ENCODE results near the gene NFATC2. TPM values are rescaled to one million over a fixed set of nuclear protein-coding genes. Genes with fewer than 3 reads are reported as not detected.

Gene NFATC2
- total RNA-seq, 1 donor from 2014 or later = 4.8 TPM

DNA sequence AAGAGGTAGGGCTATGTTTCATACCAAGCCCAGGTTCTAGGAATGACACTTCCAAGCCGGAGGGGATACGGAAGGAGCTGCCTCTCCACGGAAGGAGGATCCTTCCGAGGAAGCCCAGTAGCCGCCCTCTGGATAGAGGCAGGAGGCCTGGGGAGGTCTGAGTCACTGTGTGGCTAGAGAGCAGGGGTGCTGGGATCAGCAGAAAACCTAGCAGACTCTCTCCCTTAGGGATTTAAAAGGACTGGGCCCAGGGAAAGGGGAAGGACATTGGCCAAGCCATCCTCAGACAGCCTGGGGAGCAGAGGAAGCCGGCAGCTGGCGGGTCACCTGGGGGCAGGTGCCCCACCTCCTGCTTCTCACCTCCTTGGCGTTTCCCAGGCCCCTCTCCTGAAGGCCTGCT lies 36.6 kb upstream of the NFATC2 start:
- no peak overlapping the region for H3K27ac Mint-ChIP-seq
- no peaks in the 10 kb centered on the region for H3K9me3 Mint-ChIP-seq
- no peak for DNase-seq (ENCODE audit: extremely low spot score, unreplicated experiment)
- H3K36me3 Mint-ChIP-seq = no peaks in the 10 kb centered on the region
- no peaks in the 10 kb centered on the region for H3K27me3 Mint-ChIP-seq
- no peak overlapping the region for H3K4me3 Mint-ChIP-seq
- no peaks in the 10 kb centered on the region for H3K4me1 Mint-ChIP-seq (ENCODE audit: unreplicated experiment)
- TF ChIP-seq, protein P1, sequence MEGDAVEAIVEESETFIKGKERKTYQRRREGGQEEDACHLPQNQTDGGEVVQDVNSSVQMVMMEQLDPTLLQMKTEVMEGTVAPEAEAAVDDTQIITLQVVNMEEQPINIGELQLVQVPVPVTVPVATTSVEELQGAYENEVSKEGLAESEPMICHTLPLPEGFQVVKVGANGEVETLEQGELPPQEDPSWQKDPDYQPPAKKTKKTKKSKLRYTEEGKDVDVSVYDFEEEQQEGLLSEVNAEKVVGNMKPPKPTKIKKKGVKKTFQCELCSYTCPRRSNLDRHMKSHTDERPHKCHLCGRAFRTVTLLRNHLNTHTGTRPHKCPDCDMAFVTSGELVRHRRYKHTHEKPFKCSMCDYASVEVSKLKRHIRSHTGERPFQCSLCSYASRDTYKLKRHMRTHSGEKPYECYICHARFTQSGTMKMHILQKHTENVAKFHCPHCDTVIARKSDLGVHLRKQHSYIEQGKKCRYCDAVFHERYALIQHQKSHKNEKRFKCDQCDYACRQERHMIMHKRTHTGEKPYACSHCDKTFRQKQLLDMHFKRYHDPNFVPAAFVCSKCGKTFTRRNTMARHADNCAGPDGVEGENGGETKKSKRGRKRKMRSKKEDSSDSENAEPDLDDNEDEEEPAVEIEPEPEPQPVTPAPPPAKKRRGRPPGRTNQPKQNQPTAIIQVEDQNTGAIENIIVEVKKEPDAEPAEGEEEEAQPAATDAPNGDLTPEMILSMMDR (conservative IDR thresholded peaks at IDR 0.05) = no peak

DNA sequence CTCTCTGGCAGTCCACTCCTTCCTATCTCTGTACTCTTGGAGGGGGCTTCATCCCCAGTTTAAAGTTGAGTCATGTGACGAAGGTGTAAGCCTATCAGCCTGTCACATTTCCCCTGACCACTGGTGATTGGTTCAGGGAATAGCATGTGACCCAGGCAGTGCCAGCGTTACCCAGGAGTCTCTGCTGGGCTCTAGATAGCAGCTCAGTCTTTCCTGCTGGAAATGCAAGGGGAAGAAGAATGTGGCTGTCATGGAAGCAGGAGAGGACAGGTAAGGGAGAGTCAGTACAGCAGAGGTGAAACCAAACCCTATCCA lies 35.6 kb upstream of the NFATC2 start:
- H3K4me3 Mint-ChIP-seq = no peak overlapping the region
- no peaks in the 10 kb centered on the region for H3K36me3 Mint-ChIP-seq
- no peak overlapping the region for H3K27ac Mint-ChIP-seq
- TF ChIP-seq, protein P1 (conservative IDR thresholded peaks at IDR 0.05) = no peak
- H3K9me3 Mint-ChIP-seq = no peaks in the 10 kb centered on the region
- no peak for DNase-seq (ENCODE audit: extremely low spot score, unreplicated experiment)
- H3K4me1 Mint-ChIP-seq (ENCODE audit: unreplicated experiment) = no peaks in the 10 kb centered on the region
- no peaks in the 10 kb centered on the region for H3K27me3 Mint-ChIP-seq

DNA sequence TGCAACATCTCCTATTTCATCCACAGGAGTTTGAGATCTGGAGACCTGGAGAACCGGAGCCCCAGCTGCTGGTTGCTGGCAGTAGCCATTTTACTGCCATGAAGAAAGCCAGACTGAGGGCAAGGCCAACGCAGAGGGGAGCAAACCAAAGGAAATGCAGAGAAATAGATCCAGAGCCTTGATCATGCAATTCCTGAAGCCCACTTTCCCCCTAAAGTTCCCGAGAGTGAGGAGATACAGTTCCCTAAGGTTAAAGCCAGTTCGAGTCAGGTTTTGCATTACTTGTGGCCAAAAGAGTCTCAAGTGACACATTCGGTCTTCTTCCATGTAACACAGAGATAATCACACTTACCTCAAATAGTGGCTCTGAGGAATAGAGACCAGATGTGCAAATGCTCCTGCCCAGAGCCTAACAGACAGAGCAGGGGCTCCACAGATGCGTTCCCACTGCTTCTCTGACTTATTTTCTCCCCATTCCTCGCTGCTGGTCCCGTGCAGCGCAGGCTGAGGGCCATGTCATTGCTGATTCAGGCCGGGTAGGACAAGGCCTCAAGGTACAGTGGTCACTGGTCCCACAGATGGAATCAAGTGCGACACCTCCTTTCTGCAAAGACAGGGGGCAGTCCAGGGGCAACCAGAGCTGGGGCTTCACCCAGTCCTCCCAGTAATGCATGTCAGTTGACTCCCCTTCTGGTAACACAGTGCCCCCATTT lies 35.1 kb upstream of the NFATC2 start:
- Mint-ChIP-seq H3K4me3 (no peak overlapping the region), H3K4me1 (ENCODE audit: unreplicated experiment) (no peaks in the 10 kb centered on the region), H3K27ac (no peak overlapping the region), H3K27me3 (no peaks in the 10 kb centered on the region), H3K9me3 (no peaks in the 10 kb centered on the region), H3K36me3 (no peaks in the 10 kb centered on the region)
- DNase-seq (ENCODE audit: extremely low spot score, unreplicated experiment) = no peak
- TF ChIP-seq, protein P1 (conservative IDR thresholded peaks at IDR 0.05) = no peak

DNA sequence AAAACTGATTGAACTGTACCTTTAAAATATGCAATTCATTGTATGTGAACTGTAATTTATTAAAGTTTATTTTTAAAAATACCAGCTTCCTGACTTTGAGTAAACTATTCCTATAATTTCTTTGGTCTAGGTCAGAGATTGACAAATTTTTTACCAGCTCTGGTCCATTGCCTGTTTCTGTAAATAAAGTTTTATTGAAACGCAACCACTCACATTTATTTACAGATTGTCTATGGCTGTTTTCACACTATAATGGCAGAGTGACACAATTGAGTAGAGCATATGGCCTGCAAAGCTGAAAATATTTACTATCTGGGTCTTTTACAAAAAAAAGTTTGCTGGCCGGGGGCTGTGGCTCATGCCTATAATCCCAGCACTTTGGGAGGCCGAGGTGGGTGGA lies 33.0 kb upstream of the NFATC2 start:
- TF ChIP-seq, protein P1 (conservative IDR thresholded peaks at IDR 0.05) = no peak
- DNase-seq (ENCODE audit: extremely low spot score, unreplicated experiment) = no peak
- no peaks in the 10 kb centered on the region for H3K36me3 Mint-ChIP-seq
- no peak overlapping the region for H3K4me3 Mint-ChIP-seq
- no peaks in the 10 kb centered on the region for H3K9me3 Mint-ChIP-seq
- H3K27ac Mint-ChIP-seq = no peak overlapping the region
- no peaks in the 10 kb centered on the region for H3K4me1 Mint-ChIP-seq (ENCODE audit: unreplicated experiment)
- peaks cover 3% of the 10 kb centered on the region for H3K27me3 Mint-ChIP-seq

DNA sequence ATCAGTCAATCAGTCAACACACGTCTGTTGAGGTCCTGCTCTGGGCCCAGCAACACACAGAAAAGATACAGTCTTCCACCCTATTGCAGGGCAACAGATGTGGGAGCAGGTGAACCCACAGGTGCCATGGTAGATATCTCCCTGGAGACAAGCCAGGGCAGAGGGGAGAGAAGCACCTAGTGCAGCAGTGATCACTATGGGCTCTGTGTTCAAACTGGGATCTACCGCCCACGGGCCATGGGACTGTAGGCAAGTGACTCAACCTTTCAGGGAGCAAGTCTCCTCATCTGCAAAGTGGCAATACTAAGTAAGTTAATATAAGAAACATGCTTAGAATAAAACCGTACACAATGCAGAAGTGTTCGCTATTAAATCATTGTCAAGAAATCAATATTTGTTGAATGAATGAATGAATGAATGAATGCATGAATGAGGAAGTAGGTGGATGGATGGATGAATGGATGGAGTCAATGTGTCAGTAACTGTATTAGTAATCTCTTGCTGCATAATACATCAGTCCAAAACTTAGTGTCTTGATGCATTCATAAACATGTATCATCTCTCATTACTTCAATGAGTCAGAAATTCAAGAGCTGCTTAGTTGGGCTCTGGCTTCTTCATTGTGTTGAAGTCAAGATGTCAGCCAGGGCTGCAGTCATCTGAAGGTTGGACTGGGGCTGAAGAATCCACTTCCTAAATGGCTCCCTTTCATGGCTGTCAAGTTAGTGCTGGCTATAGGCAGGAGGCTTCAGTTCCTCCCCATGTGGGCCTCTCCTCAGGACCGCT lies 31.9 kb upstream of the NFATC2 start:
- no peak overlapping the region for H3K4me3 Mint-ChIP-seq
- H3K27ac Mint-ChIP-seq = no peak overlapping the region
- H3K27me3 Mint-ChIP-seq = peaks cover 8% of the 10 kb centered on the region
- DNase-seq (ENCODE audit: extremely low spot score, unreplicated experiment) = no peak
- H3K36me3 Mint-ChIP-seq = no peaks in the 10 kb centered on the region
- no peaks in the 10 kb centered on the region for H3K9me3 Mint-ChIP-seq
- H3K4me1 Mint-ChIP-seq (ENCODE audit: unreplicated experiment) = no peaks in the 10 kb centered on the region
- TF ChIP-seq, protein P1 (conservative IDR thresholded peaks at IDR 0.05) = no peak
